Fibroblast of skin of left biceps (primary cell): ENCODE results near the gene CNTN4.

Source experiments
- DNase-seq, 2 experiments: peaks; one replicate each; pipeline ENCODE4 v3.0.0-alpha.2; 2013; ENCODE audit warnings: low read depth in 2 of 2

Gene CNTN4

DNA sequence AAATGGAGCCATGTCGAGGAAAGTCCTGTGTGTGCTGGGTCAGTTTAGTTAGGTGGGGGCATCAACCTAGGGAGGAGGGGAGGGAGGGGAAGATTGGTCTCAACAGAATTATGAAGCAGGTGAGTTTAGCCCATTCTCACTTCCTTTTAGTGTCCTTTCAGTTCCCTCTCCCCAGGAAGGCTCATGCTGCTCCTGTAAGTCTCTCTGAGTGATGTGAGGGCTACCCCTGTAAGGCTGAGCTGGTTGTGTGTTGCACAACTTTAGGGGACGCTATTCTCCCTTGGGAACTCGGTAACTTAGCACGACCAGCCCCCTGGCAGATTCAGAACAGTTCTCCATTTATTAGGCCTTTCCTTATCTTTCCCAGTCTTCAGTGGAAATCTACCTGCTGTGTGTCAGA, 990.4 kb downstream of the CNTN4 start:
- DNase-seq = no peak

DNA sequence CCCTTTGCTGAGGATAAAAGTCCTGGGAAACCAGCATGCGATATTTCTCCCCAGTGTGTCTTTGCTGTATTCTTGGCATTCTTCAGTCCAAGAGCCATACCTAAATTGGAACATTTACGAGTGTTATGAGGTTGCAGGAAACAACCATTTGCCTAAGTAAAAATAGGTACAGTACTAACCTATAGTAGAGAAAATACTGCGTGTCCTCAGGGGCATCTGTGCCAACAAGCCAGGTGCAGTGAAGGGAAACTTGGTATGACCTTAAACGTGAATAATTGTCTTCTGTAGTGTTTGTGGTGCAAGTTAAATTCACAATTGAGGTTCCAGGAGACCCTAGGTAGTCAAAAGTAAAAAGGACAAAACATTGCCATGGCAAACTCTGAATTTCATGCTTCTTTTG, 999.3 kb downstream of the CNTN4 start:
- no peak for DNase-seq

DNA sequence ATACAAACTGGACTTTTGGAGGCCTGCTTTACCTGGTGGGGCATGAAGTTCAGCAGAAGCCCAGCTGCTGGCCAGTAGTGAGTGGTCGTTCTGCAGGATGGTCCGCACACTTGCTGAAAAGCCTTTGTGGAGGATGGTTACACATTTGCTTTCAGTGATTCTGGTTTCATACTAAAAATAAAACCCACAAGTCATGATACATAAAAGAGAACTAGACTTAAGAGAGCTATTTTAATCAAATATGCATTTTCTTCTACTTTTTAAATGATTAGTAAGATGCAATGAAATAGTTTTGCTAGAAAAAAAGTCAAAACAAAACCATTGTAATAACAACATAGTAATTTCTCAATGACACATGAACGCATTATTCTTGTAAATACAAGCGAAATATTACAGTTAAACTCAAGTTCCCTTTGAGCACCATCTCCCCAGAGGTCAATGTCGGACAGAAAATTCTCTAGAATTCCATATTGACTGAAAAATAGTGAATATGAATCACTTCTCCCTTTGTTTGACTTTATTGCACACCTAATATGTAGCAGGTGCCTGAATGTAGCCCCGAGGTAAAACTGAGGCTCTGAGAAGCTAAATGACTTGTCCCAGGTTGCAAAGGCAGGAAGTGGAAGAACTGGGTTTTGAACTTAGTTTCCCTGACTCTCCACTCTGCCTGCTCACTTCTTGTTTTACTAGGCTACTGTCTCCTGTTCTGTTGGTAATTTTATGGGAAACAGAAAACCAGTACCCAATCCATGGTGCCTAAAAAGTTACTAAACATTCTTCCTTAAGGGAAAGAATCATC, 1003.2 kb downstream of the CNTN4 start:
- no peak for DNase-seq

DNA sequence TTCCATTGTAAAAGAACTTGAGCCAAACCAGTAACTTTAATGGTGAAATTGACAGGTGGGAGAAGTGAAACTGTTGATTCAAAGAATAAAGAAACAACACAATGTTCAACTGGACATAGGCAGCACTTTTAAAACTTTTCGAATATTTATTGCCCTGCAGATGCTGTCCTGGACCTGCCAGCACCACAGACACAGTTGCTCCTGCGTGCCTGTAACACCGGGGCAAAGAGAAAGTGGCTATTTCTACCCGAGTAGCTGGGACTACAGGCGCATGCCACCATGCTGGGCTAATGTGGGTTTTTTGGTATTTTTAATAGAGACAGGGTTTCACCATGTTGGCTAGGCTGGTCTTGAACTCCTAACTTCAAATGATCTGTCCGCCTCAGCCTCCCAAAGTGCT, 1004.1 kb downstream of the CNTN4 start:
- DNase-seq = no peak

DNA sequence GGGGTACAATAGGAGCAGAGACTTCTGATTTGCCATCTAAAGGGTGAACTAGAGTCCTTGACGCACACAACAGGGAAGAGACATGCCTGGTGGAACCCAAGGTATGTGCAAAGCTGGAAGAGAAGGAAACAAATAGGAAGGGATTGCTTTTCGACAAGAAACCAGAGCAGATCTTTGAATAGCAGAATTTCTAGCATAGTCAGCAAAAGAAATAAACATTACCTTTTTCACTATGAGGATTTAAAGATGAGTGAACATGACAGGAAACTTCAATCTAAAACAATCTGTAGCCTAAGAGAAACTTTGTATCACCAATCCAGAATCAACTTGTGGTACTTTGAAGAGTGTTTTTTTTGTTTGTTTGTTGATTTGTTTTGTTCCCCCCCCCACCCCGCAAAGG, 1006.6 kb downstream of the CNTN4 start:
- DNase-seq = no peak

DNA sequence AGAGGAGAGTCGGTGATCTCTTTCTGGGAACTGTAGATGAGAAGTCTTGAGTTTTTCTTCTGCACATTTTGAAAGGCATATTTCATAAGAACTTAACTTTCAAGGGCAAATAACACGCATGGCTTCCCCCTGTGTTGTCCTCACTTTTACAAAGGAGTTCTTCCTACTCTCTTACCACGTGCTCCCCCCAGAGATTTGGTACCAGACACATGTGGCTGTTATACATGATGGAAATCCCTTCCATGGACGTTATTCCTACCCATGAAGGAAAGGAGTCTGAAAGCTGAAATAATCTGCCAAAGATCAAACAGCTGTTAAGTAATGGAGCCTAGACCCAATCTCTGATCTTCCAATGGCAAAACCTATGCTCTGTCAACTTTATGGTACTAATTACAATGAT, 1007.1 kb downstream of the CNTN4 start:
- DNase-seq = no peak

DNA sequence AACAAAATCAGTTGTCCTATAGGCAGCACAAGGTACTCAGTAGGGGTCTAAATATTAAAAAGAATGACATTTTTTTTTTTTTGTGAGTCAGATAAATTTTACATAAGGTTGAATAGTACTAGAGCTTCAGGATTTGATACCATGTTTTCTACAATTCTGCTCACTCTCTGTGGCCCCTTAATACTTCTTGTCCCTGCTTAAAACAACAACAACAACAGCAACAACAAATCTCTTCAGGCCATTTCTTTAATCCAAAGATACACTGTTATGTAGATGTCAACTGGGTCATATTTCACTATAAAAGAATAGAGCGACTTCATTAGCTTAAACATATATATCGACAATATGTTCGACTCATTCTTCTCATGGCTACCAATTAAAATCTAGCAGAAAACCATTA, 1008.5 kb downstream of the CNTN4 start:
- DNase-seq = no peak
